DND-41 (cell line): Measurements from ENCODE around the gene NTMT1.
A peak's percentile ranks its signal among the peaks of the same experiment; 100 is the strongest.

Experiments
- ATAC-seq: fragments of 200-7000 bp; cut with Tn5 transposase; 3 replicates; pipeline ENCODE4 v1.9.1; 2021; ENCODE audit warnings: low read depth; ENCODE audit not compliant: insufficient read depth
- DNase-seq: peaks from one replicate; pipeline ENCODE4 v3.0.0-alpha.2; 2020
- H2AFZ ChIP-seq: 2 replicates; pipeline ENCODE4 v1.6.0; 2012; ENCODE audit warnings: low read depth, low read length
- H3K27ac ChIP-seq: 2 replicates; pipeline ENCODE4 v1.5.1; 2012; ENCODE audit warnings: low read length, inconsistent platforms
- H3K27me3 ChIP-seq: fragments of 200-600 bp; sonication (generic); 2 replicates; pipeline ENCODE4 v1.6.0; 2012; ENCODE audit warnings: low read length, mild to moderate bottlenecking, inconsistent platforms; ENCODE audit not compliant: insufficient read depth, poor library complexity
- H3K36me3 ChIP-seq: 2 replicates; pipeline ENCODE4 v1.5.1; 2012; ENCODE audit warnings: low read length, inconsistent platforms; ENCODE audit not compliant: insufficient read depth
- H3K4me1 ChIP-seq: 2 replicates; pipeline ENCODE4 v1.5.1; 2012; ENCODE audit warnings: mild to moderate bottlenecking, low read length; ENCODE audit not compliant: insufficient read depth
- H3K4me2 ChIP-seq: 2 replicates; pipeline ENCODE4 v1.6.0; 2012; ENCODE audit warnings: mild to moderate bottlenecking, moderate library complexity, low read length, inconsistent platforms; ENCODE audit not compliant: insufficient read depth
- H3K4me3 ChIP-seq, 2 experiments: fragments of 200-600 bp in 1 of 2; shearing (Covaris generic) in 1 of 2; 2 replicates each; pipeline ENCODE4 v1.5.1; 2012 to 2016; ENCODE audit warnings: inconsistent platforms in 2 of 2, low read length in 2 of 2, mild to moderate bottlenecking in 2 of 2, low read depth in 1 of 2, moderate library complexity in 1 of 2
- H3K79me2 ChIP-seq: 2 replicates; pipeline ENCODE4 v1.6.0; 2012; ENCODE audit warnings: low read length, inconsistent platforms; ENCODE audit not compliant: insufficient read depth
- H3K9ac ChIP-seq: 2 replicates; pipeline ENCODE4 v1.6.0; 2012; ENCODE audit warnings: low read depth, mild to moderate bottlenecking, inconsistent platforms, low read length, moderate library complexity
- H3K9me3 ChIP-seq: 2 replicates; pipeline ENCODE4 v1.5.1; 2012; ENCODE audit warnings: low read length, moderate library complexity, mild to moderate bottlenecking, inconsistent platforms; ENCODE audit not compliant: insufficient read depth, severe bottlenecking
- H4K20me1 ChIP-seq: 2 replicates; pipeline ENCODE4 v1.6.0; 2012; ENCODE audit warnings: low read length; ENCODE audit not compliant: insufficient read depth
- EZH2 ChIP-seq: IDR thresholded peaks from 3 replicates; pipeline ENCODE4 v1.6.1; 2012; ENCODE audit warnings: borderline replicate concordance, low read depth, mild to moderate bottlenecking, moderate library complexity, low read length, inconsistent platforms; ENCODE audit not compliant: severe bottlenecking
- TF ChIP-seq, protein P1 (sequence below): IDR thresholded peaks from 2 replicates; pipeline ENCODE4 v1.5.1; 2012; ENCODE audit warnings: borderline replicate concordance, low read length, moderate library complexity, mild to moderate bottlenecking; ENCODE audit not compliant: poor library complexity, severe bottlenecking; ENCODE audit errors: extremely low read depth

The NTMT1 gene

DNA sequence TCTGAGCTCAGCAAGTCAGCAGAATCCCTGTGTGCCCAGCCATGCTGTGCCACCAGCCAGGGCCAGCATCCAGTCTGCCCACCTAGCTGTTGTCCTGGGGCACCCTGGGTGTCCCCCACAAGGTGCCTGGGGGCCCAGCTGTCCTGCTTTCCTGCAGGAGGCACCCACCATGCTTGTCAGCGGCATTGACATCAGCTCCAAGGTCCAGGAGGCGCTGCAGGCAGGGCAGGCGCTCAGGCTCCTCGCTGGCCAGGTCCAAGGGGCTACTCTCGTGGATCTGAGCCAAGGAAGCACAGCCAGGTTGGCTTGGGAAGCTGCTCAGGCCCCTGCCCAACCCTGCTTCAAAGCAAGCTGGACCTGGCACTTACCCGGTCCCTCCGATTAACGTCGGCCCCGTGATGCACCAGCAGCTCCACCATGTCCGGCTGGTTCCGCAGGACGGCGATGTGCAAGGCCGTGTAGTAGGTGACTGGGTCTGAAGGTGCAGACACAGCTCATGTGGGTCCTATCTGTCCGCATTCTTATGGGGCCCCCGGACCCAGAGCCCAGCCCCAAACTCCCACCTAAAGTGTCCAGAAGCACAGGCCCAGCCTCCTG is 13.2 kb downstream of the NTMT1 start:
- H3K27me3 ChIP-seq = no peaks in the 10 kb centered on the region
- peaks cover 32% of the 10 kb centered on the region for H3K4me1 ChIP-seq
- H3K36me3 ChIP-seq = peaks cover 49% of the 10 kb centered on the region
- H4K20me1 ChIP-seq = peaks cover 60% of the 10 kb centered on the region
- TF ChIP-seq, protein P1, sequence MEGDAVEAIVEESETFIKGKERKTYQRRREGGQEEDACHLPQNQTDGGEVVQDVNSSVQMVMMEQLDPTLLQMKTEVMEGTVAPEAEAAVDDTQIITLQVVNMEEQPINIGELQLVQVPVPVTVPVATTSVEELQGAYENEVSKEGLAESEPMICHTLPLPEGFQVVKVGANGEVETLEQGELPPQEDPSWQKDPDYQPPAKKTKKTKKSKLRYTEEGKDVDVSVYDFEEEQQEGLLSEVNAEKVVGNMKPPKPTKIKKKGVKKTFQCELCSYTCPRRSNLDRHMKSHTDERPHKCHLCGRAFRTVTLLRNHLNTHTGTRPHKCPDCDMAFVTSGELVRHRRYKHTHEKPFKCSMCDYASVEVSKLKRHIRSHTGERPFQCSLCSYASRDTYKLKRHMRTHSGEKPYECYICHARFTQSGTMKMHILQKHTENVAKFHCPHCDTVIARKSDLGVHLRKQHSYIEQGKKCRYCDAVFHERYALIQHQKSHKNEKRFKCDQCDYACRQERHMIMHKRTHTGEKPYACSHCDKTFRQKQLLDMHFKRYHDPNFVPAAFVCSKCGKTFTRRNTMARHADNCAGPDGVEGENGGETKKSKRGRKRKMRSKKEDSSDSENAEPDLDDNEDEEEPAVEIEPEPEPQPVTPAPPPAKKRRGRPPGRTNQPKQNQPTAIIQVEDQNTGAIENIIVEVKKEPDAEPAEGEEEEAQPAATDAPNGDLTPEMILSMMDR = no peak
- TF ChIP-seq EZH2 = no peak
- H3K4me2 ChIP-seq = peak overlapping the region; percentile 97; the same call in 1 of the 2 replicates
- no peak for DNase-seq
- no peak for ATAC-seq
- no peak overlapping the region for H3K27ac ChIP-seq
- H2AFZ ChIP-seq = no peak overlapping the region
- no peak overlapping the region for H3K4me3 ChIP-seq
- peaks cover 38% of the 10 kb centered on the region for H3K79me2 ChIP-seq
- H3K9me3 ChIP-seq = no peaks in the 10 kb centered on the region
- no peak overlapping the region for H3K9ac ChIP-seq

DNA sequence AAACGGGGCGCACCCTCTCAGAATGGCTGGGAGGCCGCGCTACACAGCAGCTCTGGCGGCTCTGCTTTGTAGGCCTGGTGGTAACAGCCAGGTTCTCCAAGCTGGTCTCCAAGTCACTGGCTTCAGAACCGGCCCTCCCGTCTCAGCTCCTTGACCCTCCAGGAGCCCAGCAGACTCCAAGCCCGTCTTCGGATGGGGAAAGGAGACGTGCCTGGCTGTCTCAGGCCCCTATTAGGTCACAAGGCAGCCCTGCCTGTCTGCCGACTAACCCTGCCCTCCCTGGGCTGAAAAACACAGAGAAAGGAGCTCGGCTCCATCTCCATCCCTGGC is 13.8 kb downstream of the NTMT1 start:
- Histone ChIP-seq H3K4me1 (peaks cover 32% of the 10 kb centered on the region), H2AFZ (no peak overlapping the region), H3K9me3 (no peaks in the 10 kb centered on the region), H3K27ac (no peak overlapping the region), H3K4me2 (peak overlapping the region; percentile 97; the same call in 1 of the 2 replicates), H3K4me3 (peak overlapping the region in 1 of 2 experiments; percentile 99; a peak in 1 of 4 replicates), H3K27me3 (no peaks in the 10 kb centered on the region), H3K79me2 (peaks cover 34% of the 10 kb centered on the region), H3K36me3 (peaks cover 45% of the 10 kb centered on the region), H3K9ac (no peak overlapping the region), H4K20me1 (peaks cover 56% of the 10 kb centered on the region)
- TF ChIP-seq EZH2 = no peak
- TF ChIP-seq, protein P1 = no peak
- DNase-seq (no peak), ATAC-seq (no peak)

DNA sequence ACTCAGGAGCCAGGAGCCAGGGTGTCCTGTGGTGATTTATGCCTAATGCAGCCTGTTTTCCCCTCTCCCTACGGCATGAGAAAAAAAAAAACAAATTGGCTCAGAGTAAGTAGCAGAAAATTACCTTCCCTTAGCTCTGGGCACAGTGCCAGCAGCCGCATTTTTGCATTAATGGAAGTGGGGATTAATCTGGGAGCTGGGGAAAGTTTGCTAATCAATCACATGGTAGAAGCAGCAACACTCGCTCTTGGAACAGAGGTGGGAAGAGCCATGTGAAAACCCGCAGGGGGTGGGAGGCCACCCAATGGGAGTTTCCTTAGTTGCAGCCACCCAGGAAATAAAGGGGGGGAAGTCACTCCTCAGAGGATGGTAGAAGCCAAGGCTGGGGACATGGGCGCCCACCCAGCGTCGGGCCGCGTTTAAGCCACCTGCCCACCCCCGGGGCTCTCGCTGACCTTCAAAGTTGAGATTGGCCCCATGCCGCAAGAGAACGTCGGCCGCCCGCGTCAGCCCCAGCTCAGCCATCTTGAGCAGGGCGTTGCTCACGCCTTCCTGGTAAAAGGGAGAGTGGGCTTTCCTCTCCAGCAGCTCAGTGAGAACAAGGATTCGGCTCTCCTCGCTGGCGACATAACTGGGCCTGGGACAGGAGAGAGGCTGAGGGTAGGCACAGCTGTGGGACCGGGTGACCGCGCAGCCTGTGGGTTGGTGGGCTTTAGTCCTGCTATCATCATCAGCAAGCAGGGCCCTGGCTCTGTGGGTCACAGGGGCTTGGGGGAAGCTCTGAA is 14.3 kb downstream of the NTMT1 start:
- H3K27me3 ChIP-seq = no peaks in the 10 kb centered on the region
- DNase-seq (no peak), ATAC-seq (no peak)
- H3K4me1 ChIP-seq = peaks cover 32% of the 10 kb centered on the region
- peak overlapping the region; percentile 97 for H3K4me2 ChIP-seq
- H3K9me3 ChIP-seq = no peaks in the 10 kb centered on the region
- H2AFZ ChIP-seq = no peak overlapping the region
- no peak overlapping the region; the same call in 1 of the 2 replicates for H3K27ac ChIP-seq
- H3K79me2 ChIP-seq = peaks cover 33% of the 10 kb centered on the region
- peaks cover 51% of the 10 kb centered on the region for H4K20me1 ChIP-seq
- H3K36me3 ChIP-seq = peaks cover 39% of the 10 kb centered on the region
- H3K4me3 ChIP-seq = peak overlapping the region; percentile 98 to 99; a peak in 3 of 4 replicates
- H3K9ac ChIP-seq = peak overlapping the region; percentile 85
- TF ChIP-seq EZH2 = no peak
- TF ChIP-seq, protein P1 = no peak
